ENCODE results near the gene EBLN2.

Gene EBLN2

DNA sequence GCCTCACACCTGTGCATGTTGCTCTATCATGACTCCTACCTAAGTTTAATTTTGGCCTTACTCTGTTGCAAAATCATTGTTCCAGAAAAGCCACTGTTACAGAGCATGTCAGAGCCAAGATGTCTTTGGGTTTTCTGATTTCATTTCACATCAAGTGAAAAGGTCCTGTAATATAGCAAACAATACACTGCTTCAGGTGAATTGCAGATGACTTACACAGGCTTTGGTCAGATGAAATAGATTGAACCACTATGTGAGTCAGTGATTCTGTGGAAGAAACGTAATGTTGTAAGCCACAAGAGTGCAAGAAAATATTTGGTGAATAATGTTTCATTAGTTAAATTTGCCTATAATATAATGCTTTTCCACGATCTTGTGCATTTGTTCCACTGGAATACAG lies 22.7 kb downstream of the EBLN2 start:
- no peaks in the 10 kb centered on the region for H3K36me3 ChIP-seq (ENCODE audit: control insufficient read depth, insufficient read depth, low read length, severe bottlenecking)
- no peak for DNase-seq (ENCODE audit: low read depth)
- H3K4me3 ChIP-seq (ENCODE audit: low read length), result no peak overlapping the region
- H3K27me3 ChIP-seq (replicated peaks; ENCODE audit: control insufficient read depth, insufficient read depth, low read length), result no peaks in the 10 kb centered on the region
- H3K4me1 ChIP-seq (ENCODE audit: control insufficient read depth, insufficient read depth, low read length), result no peaks in the 10 kb centered on the region
- no peak overlapping the region for H3K9ac ChIP-seq (ENCODE audit: low read length)
- no peaks in the 10 kb centered on the region for H3K9me3 ChIP-seq (ENCODE audit: control insufficient read depth, low read length)

- DNase-seq (ENCODE audit: low read depth), result peak; percentile 78
- Histone ChIP-seq H3K4me3 (ENCODE audit: low read length) (no peak overlapping the region), H3K9ac (ENCODE audit: low read length) (no peak overlapping the region)
Measured at GRCh38 chr3:73086071-73086494, 24.6 kb downstream of the EBLN2 start.

GRCh38 chr3:73094129-73094528 lies 32.7 kb downstream of the EBLN2 start:
- peak; percentile 15 for DNase-seq (ENCODE audit: low read depth)
- Histone ChIP-seq H3K4me3 (ENCODE audit: low read length) (no peak overlapping the region), H3K9me3 (ENCODE audit: control insufficient read depth, low read length) (peaks cover 6% of the 10 kb centered on the region), H3K9ac (ENCODE audit: low read length) (no peak overlapping the region), H3K27me3 (replicated peaks; ENCODE audit: control insufficient read depth, insufficient read depth, low read length) (peaks cover 3% of the 10 kb centered on the region), H3K36me3 (ENCODE audit: control insufficient read depth, insufficient read depth, low read length, severe bottlenecking) (no peaks in the 10 kb centered on the region), H3K4me1 (ENCODE audit: control insufficient read depth, insufficient read depth, low read length) (no peaks in the 10 kb centered on the region)

More at GRCh38 chr3:73086071-73086494, 24.6 kb downstream of the EBLN2 start:
- H3K36me3 ChIP-seq (ENCODE audit: control insufficient read depth, insufficient read depth, low read length, severe bottlenecking), result no peaks in the 10 kb centered on the region
- H3K27me3 ChIP-seq (replicated peaks; ENCODE audit: control insufficient read depth, insufficient read depth, low read length), result peaks cover 3% of the 10 kb centered on the region
- no peaks in the 10 kb centered on the region for H3K4me1 ChIP-seq (ENCODE audit: control insufficient read depth, insufficient read depth, low read length)
- no peaks in the 10 kb centered on the region for H3K9me3 ChIP-seq (ENCODE audit: control insufficient read depth, low read length)

GRCh38 chr3:73094951-73095350 lies 33.5 kb downstream of the EBLN2 start:
- Histone ChIP-seq H3K9me3 (ENCODE audit: control insufficient read depth, low read length) (peaks cover 6% of the 10 kb centered on the region), H3K4me1 (ENCODE audit: control insufficient read depth, insufficient read depth, low read length) (no peaks in the 10 kb centered on the region), H3K9ac (ENCODE audit: low read length) (no peak overlapping the region), H3K36me3 (ENCODE audit: control insufficient read depth, insufficient read depth, low read length, severe bottlenecking) (no peaks in the 10 kb centered on the region), H3K27me3 (replicated peaks; ENCODE audit: control insufficient read depth, insufficient read depth, low read length) (peaks cover 2% of the 10 kb centered on the region), H3K4me3 (ENCODE audit: low read length) (no peak overlapping the region)
- DNase-seq (ENCODE audit: low read depth), result no peak

DNA sequence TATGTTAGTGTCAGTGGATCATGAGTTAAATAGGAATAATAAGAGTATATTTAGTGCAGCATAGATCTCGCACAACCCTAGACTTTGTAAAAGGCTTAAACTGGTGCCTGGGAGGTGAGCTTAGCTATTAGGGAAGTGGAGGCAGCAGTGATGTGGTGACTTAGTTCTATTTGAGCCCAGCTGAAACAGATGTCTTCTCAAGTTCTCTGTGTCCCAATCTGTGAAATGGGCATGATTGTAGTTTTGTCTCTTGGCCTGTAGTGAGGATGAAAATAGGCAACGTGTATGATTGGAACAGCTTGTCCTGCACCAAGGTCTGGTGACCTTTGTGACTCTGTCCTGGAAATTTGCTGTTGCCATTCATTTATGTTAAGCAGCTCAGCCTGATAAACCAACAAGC lies 34.7 kb downstream of the EBLN2 start:
- H3K4me1 ChIP-seq (ENCODE audit: control insufficient read depth, insufficient read depth, low read length), result no peaks in the 10 kb centered on the region
- DNase-seq (ENCODE audit: low read depth), result no peak

GRCh38 chr3:73098026-73098425 lies 36.6 kb downstream of the EBLN2 start:
- Histone ChIP-seq H3K9ac (ENCODE audit: low read length) (no peak overlapping the region), H3K36me3 (ENCODE audit: control insufficient read depth, insufficient read depth, low read length, severe bottlenecking) (no peaks in the 10 kb centered on the region), H3K4me3 (ENCODE audit: low read length) (no peak overlapping the region), H3K4me1 (ENCODE audit: control insufficient read depth, insufficient read depth, low read length) (no peaks in the 10 kb centered on the region), H3K27me3 (replicated peaks; ENCODE audit: control insufficient read depth, insufficient read depth, low read length) (no peaks in the 10 kb centered on the region), H3K9me3 (ENCODE audit: control insufficient read depth, low read length) (peaks cover 6% of the 10 kb centered on the region)
- DNase-seq (ENCODE audit: low read depth), result no peak

More for the DNA sequence above, 34.7 kb downstream of the EBLN2 start:
- Histone ChIP-seq H3K4me3 (ENCODE audit: low read length) (no peak overlapping the region), H3K9ac (ENCODE audit: low read length) (no peak overlapping the region), H3K27me3 (replicated peaks; ENCODE audit: control insufficient read depth, insufficient read depth, low read length) (no peaks in the 10 kb centered on the region), H3K9me3 (ENCODE audit: control insufficient read depth, low read length) (peaks cover 6% of the 10 kb centered on the region), H3K36me3 (ENCODE audit: control insufficient read depth, insufficient read depth, low read length, severe bottlenecking) (no peaks in the 10 kb centered on the region)

GRCh38 chr3:73098873-73099272 lies 37.4 kb downstream of the EBLN2 start:
- Histone ChIP-seq H3K4me1 (ENCODE audit: control insufficient read depth, insufficient read depth, low read length) (no peaks in the 10 kb centered on the region), H3K36me3 (ENCODE audit: control insufficient read depth, insufficient read depth, low read length, severe bottlenecking) (no peaks in the 10 kb centered on the region), H3K4me3 (ENCODE audit: low read length) (no peak overlapping the region), H3K9me3 (ENCODE audit: control insufficient read depth, low read length) (peaks cover 6% of the 10 kb centered on the region), H3K9ac (ENCODE audit: low read length) (no peak overlapping the region), H3K27me3 (replicated peaks; ENCODE audit: control insufficient read depth, insufficient read depth, low read length) (no peaks in the 10 kb centered on the region)
- DNase-seq (ENCODE audit: low read depth), result no peak

GRCh38 chr3:73100741-73101559 lies 39.5 kb downstream of the EBLN2 start:
- Histone ChIP-seq H3K4me1 (ENCODE audit: control insufficient read depth, insufficient read depth, low read length) (no peaks in the 10 kb centered on the region), H3K36me3 (ENCODE audit: control insufficient read depth, insufficient read depth, low read length, severe bottlenecking) (no peaks in the 10 kb centered on the region), H3K9ac (ENCODE audit: low read length) (no peak overlapping the region), H3K9me3 (ENCODE audit: control insufficient read depth, low read length) (peaks cover 6% of the 10 kb centered on the region), H3K4me3 (ENCODE audit: low read length) (no peak overlapping the region), H3K27me3 (replicated peaks; ENCODE audit: control insufficient read depth, insufficient read depth, low read length) (no peaks in the 10 kb centered on the region)
- DNase-seq (ENCODE audit: low read depth), result peak; percentile 95

DNA sequence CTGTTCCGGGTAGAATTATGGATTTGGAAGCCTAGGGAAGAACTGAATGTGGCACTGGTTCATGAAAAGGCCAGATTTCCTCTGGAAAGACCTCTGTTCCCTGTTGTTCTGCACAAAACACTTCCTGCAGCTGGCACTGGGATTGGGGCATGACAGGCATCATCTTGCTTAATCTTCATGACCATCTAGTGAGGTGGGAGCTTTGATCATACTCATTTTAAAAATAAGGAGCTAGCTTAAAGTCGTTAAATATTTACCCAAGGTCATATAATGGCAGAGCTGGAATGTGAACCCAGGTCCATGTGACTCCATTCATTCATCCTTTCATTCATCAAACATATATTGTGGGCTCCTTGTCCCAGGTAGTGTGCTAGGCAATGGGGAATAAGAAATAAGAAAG lies 40.4 kb downstream of the EBLN2 start:
- DNase-seq (ENCODE audit: low read depth), result no peak
- Histone ChIP-seq H3K27me3 (replicated peaks; ENCODE audit: control insufficient read depth, insufficient read depth, low read length) (no peaks in the 10 kb centered on the region), H3K4me1 (ENCODE audit: control insufficient read depth, insufficient read depth, low read length) (no peaks in the 10 kb centered on the region), H3K4me3 (ENCODE audit: low read length) (no peak overlapping the region), H3K9ac (ENCODE audit: low read length) (no peak overlapping the region), H3K36me3 (ENCODE audit: control insufficient read depth, insufficient read depth, low read length, severe bottlenecking) (no peaks in the 10 kb centered on the region), H3K9me3 (ENCODE audit: control insufficient read depth, low read length) (peaks cover 6% of the 10 kb centered on the region)

DNA sequence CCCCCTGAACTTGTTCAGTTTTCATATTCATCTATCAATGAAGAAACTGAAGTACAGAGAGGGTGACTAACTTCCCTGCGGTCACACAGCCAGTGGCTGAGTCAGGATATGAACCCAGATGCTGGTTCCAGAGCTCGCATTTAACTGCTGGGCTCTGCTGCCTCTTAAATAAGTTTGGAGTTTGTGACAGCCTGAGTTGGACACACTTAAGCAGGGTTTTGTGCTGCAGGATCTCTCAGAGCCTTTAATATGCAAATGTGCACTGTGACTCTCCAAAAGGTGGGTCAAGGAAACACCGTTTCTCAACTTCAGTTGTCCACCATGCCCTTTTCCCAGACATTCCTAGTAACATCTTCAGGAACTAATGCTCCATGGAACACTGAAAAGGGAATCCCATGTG lies 45.8 kb downstream of the EBLN2 start:
- H3K4me1 ChIP-seq (ENCODE audit: control insufficient read depth, insufficient read depth, low read length), result no peaks in the 10 kb centered on the region
- peaks cover 13% of the 10 kb centered on the region for H3K27me3 ChIP-seq (replicated peaks; ENCODE audit: control insufficient read depth, insufficient read depth, low read length)
- no peak overlapping the region for H3K4me3 ChIP-seq (ENCODE audit: low read length)
- no peaks in the 10 kb centered on the region for H3K36me3 ChIP-seq (ENCODE audit: control insufficient read depth, insufficient read depth, low read length, severe bottlenecking)
- H3K9ac ChIP-seq (ENCODE audit: low read length), result no peak overlapping the region
- DNase-seq (ENCODE audit: low read depth), result no peak
- no peaks in the 10 kb centered on the region for H3K9me3 ChIP-seq (ENCODE audit: control insufficient read depth, low read length)

GRCh38 chr3:73107676-73108187 lies 46.3 kb downstream of the EBLN2 start:
- Histone ChIP-seq H3K9ac (ENCODE audit: low read length) (no peak overlapping the region), H3K27me3 (replicated peaks; ENCODE audit: control insufficient read depth, insufficient read depth, low read length) (peaks cover 13% of the 10 kb centered on the region), H3K4me3 (ENCODE audit: low read length) (no peak overlapping the region), H3K36me3 (ENCODE audit: control insufficient read depth, insufficient read depth, low read length, severe bottlenecking) (no peaks in the 10 kb centered on the region), H3K4me1 (ENCODE audit: control insufficient read depth, insufficient read depth, low read length) (no peaks in the 10 kb centered on the region), H3K9me3 (ENCODE audit: control insufficient read depth, low read length) (no peaks in the 10 kb centered on the region)
- DNase-seq (ENCODE audit: low read depth), result no peak

Measured in adipocyte (in vitro differentiated cells).